Astrocyte (in vitro differentiated cells and primary cell): ENCODE data around the gene DARS1. TPM values are rescaled to one million over a fixed set of nuclear protein-coding genes. Genes with fewer than 3 reads are reported as not detected.

Experiments used
- DNase-seq: peaks from one replicate; pipeline ENCODE4 v3.0.0-alpha.2; 2010; ENCODE audit warnings: low read depth
- FAIRE-seq: peaks from 2 replicates; lab custom pipeline; 2011; peaks lifted over from hg19 to GRCh38; lab: Jason Lieb, UNC
- H2AFZ ChIP-seq: 2 replicates; pipeline ENCODE4 v1.6.0; 2012; ENCODE audit warnings: low read depth, low read length, inconsistent platforms
- H3K27ac ChIP-seq: 2 replicates; pipeline ENCODE4 v1.5.1; 2011; ENCODE audit warnings: low read depth, low read length, inconsistent platforms
- H3K27me3 ChIP-seq: 2 replicates; pipeline ENCODE4 v1.6.0; 2011; ENCODE audit warnings: low read length, inconsistent platforms; ENCODE audit not compliant: insufficient read depth
- H3K36me3 ChIP-seq: 2 replicates; pipeline ENCODE4 v1.5.1; 2011; ENCODE audit warnings: low read length, inconsistent platforms; ENCODE audit not compliant: insufficient read depth
- H3K4me1 ChIP-seq: 2 replicates; pipeline ENCODE4 v1.5.1; 2011; ENCODE audit warnings: low read length, inconsistent platforms; ENCODE audit not compliant: insufficient read depth
- H3K4me2 ChIP-seq: 2 replicates; pipeline ENCODE4 v1.6.0; 2012; ENCODE audit warnings: low read length, inconsistent platforms
- H3K4me3 ChIP-seq: 2 replicates; pipeline ENCODE4 v1.5.1; 2011; ENCODE audit warnings: low read depth, mild to moderate bottlenecking, low read length, inconsistent platforms; ENCODE audit not compliant: insufficient read depth
- H3K79me2 ChIP-seq: 2 replicates; pipeline ENCODE4 v1.6.0; 2012; ENCODE audit warnings: mild to moderate bottlenecking, low read length, inconsistent platforms; ENCODE audit not compliant: insufficient read depth
- H3K9ac ChIP-seq: 2 replicates; pipeline ENCODE4 v1.6.0; 2012; ENCODE audit warnings: mild to moderate bottlenecking, low read length, inconsistent platforms
- H3K9me3 ChIP-seq: 2 replicates; pipeline ENCODE4 v1.5.1; 2012; ENCODE audit warnings: low read depth, mild to moderate bottlenecking, low read length, inconsistent platforms; ENCODE audit not compliant: insufficient read depth
- H4K20me1 ChIP-seq: 2 replicates; pipeline ENCODE4 v1.6.0; 2012; ENCODE audit warnings: low read length, inconsistent platforms; ENCODE audit not compliant: insufficient read depth
- H3K27ac Mint-ChIP-seq: one replicate; pipeline ENCODE4 v1.8.0; 2021; ENCODE audit warnings: mild to moderate bottlenecking, mixed read lengths; ENCODE audit not compliant: unreplicated experiment
- H3K27me3 Mint-ChIP-seq: one replicate; pipeline ENCODE4 v1.8.0; 2021; ENCODE audit warnings: low read depth, mixed read lengths; ENCODE audit not compliant: unreplicated experiment
- H3K36me3 Mint-ChIP-seq: one replicate; pipeline ENCODE4 v1.8.0; 2021; ENCODE audit warnings: low read depth, mixed read lengths; ENCODE audit not compliant: unreplicated experiment
- H3K4me1 Mint-ChIP-seq: one replicate; pipeline ENCODE4 v1.8.0; 2021; ENCODE audit warnings: low read depth, mixed read lengths; ENCODE audit not compliant: unreplicated experiment
- H3K4me3 Mint-ChIP-seq: one replicate; pipeline ENCODE4 v1.8.0; 2021; ENCODE audit warnings: mild to moderate bottlenecking, moderate library complexity, mixed read lengths; ENCODE audit not compliant: unreplicated experiment
- H3K9me3 Mint-ChIP-seq: one replicate; pipeline ENCODE4 v1.8.0; 2021; ENCODE audit warnings: mild to moderate bottlenecking, mixed read lengths; ENCODE audit not compliant: unreplicated experiment
- CTCF ChIP-seq: IDR thresholded peaks from 2 replicates; pipeline ENCODE4 v1.5.1; 2011; ENCODE audit warnings: low read depth, mild to moderate bottlenecking, inconsistent platforms, low read length, moderate library complexity; ENCODE audit not compliant: insufficient read depth
- EZH2 ChIP-seq: IDR thresholded peaks from 2 replicates; pipeline ENCODE4 v1.6.1; 2012; ENCODE audit warnings: mild to moderate bottlenecking, low read length, inconsistent platforms; ENCODE audit not compliant: insufficient read depth
- total RNA-seq: library from RNA; stranded (reverse); gene quantifications from 2 replicates; pipeline ENCODE4 v1.2.1, GENCODE V29; 2021

DARS1 gene
- total RNA-seq, 1 donor from 2014 or later = 37.9 TPM

DNA sequence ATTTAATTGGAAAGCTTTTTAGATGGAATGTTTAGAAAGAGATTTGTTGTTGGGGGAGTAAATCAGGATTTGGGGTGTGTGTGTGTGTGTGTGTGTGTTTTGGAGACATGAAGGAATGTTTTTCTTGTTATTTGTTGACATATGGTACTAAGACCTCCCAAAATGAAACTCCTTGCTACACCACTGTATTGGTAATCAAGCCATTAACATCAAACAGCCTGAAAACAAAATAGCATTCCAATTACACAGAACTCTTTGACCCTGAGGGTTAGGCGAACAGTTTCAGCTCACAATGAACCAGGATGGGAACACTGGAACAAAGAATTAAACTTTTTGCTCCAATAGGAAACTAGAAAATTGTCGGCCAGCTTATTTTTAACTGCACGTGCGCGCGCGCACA is 41.7 kb upstream of the DARS1 start:
- no peak overlapping the region for H3K27ac Mint-ChIP-seq
- no peaks in the 10 kb centered on the region for H3K9me3 Mint-ChIP-seq
- H3K4me3 Mint-ChIP-seq = no peak overlapping the region
- Histone ChIP-seq H3K79me2 (no peaks in the 10 kb centered on the region), H3K4me1 (peaks cover 10% of the 10 kb centered on the region), H3K27me3 (peaks cover 1% of the 10 kb centered on the region), H4K20me1 (no peaks in the 10 kb centered on the region), H2AFZ (no peak overlapping the region), H3K9ac (no peak overlapping the region), H3K4me3 (no peak overlapping the region), H3K4me2 (no peak overlapping the region), H3K27ac (no peak overlapping the region), H3K36me3 (no peaks in the 10 kb centered on the region), H3K9me3 (no peaks in the 10 kb centered on the region)
- H3K36me3 Mint-ChIP-seq = no peaks in the 10 kb centered on the region
- DNase-seq (no peak), FAIRE-seq (no peak)
- H3K4me1 Mint-ChIP-seq = peaks cover 18% of the 10 kb centered on the region
- H3K27me3 Mint-ChIP-seq = no peaks in the 10 kb centered on the region
- no peak for TF ChIP-seq EZH2
- no peak for TF ChIP-seq CTCF

- H3K9me3 ChIP-seq = no peaks in the 10 kb centered on the region
- no peaks in the 10 kb centered on the region for H3K27me3 ChIP-seq
- H3K27ac ChIP-seq = peak overlapping the region; percentile 87
- H3K36me3 ChIP-seq = no peaks in the 10 kb centered on the region
- DNase-seq (peak; percentile 78), FAIRE-seq (no peak)
- H3K27me3 Mint-ChIP-seq = no peaks in the 10 kb centered on the region
- peak overlapping the region; percentile 82 for H3K4me2 ChIP-seq
- H3K9me3 Mint-ChIP-seq = no peaks in the 10 kb centered on the region
- peak overlapping the region; percentile 95 for H2AFZ ChIP-seq
- no peaks in the 10 kb centered on the region for H3K36me3 Mint-ChIP-seq
- H3K4me3 ChIP-seq = peak overlapping the region; percentile 51
- H3K4me1 Mint-ChIP-seq = peaks cover 14% of the 10 kb centered on the region
- H3K4me1 ChIP-seq = peaks cover 10% of the 10 kb centered on the region
- H3K79me2 ChIP-seq = no peaks in the 10 kb centered on the region
- TF ChIP-seq EZH2 (no peak), CTCF (no peak)
- peak overlapping the region; percentile 98 for H3K27ac Mint-ChIP-seq
- peak overlapping the region; percentile 75 for H3K4me3 Mint-ChIP-seq
- peak overlapping the region; percentile 75 for H3K9ac ChIP-seq
- no peaks in the 10 kb centered on the region for H4K20me1 ChIP-seq
Measured at GRCh38 chr2:136025057-136025973, 39.9 kb upstream of the DARS1 start.

- peak overlapping the region; percentile 87 for H3K27ac ChIP-seq
Measured at GRCh38 chr2:136024616-136025015, 39.2 kb upstream of the DARS1 start.

More at GRCh38 chr2:136024616-136025015, 39.2 kb upstream of the DARS1 start:
- no peaks in the 10 kb centered on the region for H3K36me3 ChIP-seq
- TF ChIP-seq CTCF (no peak), EZH2 (no peak)
- H2AFZ ChIP-seq = peak overlapping the region; percentile 95
- peaks cover 10% of the 10 kb centered on the region for H3K4me1 ChIP-seq
- no peaks in the 10 kb centered on the region for H3K9me3 Mint-ChIP-seq
- no peaks in the 10 kb centered on the region for H3K36me3 Mint-ChIP-seq
- H3K4me1 Mint-ChIP-seq = peaks cover 14% of the 10 kb centered on the region
- no peak for FAIRE-seq
- H3K27me3 Mint-ChIP-seq = no peaks in the 10 kb centered on the region
- H3K27ac Mint-ChIP-seq = peak overlapping the region; percentile 98
- no peaks in the 10 kb centered on the region for H3K79me2 ChIP-seq
- H3K27me3 ChIP-seq = no peaks in the 10 kb centered on the region
- no peak overlapping the region for H3K4me3 ChIP-seq
- H3K4me3 Mint-ChIP-seq = no peak overlapping the region
- DNase-seq = peak; percentile 82
- no peaks in the 10 kb centered on the region for H4K20me1 ChIP-seq
- H3K4me2 ChIP-seq = peak overlapping the region; percentile 82
- H3K9ac ChIP-seq = peak overlapping the region; percentile 75
- no peaks in the 10 kb centered on the region for H3K9me3 ChIP-seq
